Measurements from ENCODE around the gene CADM2.

DNA sequence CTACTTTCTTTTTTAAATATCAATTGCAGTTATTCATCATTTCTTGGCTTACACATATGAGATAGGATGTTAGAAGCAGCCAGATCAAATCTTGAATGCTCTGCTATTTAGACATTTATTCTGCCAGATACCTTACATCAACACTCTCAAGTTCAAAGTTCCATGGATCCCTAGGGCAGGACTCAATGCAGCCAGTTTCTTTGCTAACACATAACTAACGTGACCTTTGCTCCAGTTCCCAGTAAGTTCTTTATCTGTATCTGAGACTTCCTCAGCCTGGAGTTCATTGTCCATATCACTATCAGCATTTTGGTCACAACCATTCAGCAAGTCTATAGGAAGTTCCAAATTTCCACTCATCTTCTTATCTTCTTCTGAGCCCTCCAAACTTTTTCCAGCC, 1092.3 kb downstream of the CADM2 start:
- TF ChIP-seq, protein P1, sequence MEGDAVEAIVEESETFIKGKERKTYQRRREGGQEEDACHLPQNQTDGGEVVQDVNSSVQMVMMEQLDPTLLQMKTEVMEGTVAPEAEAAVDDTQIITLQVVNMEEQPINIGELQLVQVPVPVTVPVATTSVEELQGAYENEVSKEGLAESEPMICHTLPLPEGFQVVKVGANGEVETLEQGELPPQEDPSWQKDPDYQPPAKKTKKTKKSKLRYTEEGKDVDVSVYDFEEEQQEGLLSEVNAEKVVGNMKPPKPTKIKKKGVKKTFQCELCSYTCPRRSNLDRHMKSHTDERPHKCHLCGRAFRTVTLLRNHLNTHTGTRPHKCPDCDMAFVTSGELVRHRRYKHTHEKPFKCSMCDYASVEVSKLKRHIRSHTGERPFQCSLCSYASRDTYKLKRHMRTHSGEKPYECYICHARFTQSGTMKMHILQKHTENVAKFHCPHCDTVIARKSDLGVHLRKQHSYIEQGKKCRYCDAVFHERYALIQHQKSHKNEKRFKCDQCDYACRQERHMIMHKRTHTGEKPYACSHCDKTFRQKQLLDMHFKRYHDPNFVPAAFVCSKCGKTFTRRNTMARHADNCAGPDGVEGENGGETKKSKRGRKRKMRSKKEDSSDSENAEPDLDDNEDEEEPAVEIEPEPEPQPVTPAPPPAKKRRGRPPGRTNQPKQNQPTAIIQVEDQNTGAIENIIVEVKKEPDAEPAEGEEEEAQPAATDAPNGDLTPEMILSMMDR (tag by site-specific recombination; IDR thresholded peaks at IDR 0.05): no peak
- no peak for TF ChIP-seq MEIS1 (CRISPR knock-in tag; IDR thresholded peaks at IDR 0.05; ENCODE audit: borderline replicate concordance)
- TF ChIP-seq MYNN (tag by site-specific recombination; IDR thresholded peaks at IDR 0.05; ENCODE audit: borderline replicate concordance): no peak
- no peak for TF ChIP-seq ZFP41 (tag by site-specific recombination; IDR thresholded peaks at IDR 0.05; ENCODE audit: borderline replicate concordance)
- no peak for TF ChIP-seq SCRT1 (tag by site-specific recombination; IDR thresholded peaks at IDR 0.05; ENCODE audit: borderline replicate concordance)
- TF ChIP-seq ZNF585B (tag by site-specific recombination; IDR thresholded peaks at IDR 0.05): no peak
- TF ChIP-seq, protein P2, sequence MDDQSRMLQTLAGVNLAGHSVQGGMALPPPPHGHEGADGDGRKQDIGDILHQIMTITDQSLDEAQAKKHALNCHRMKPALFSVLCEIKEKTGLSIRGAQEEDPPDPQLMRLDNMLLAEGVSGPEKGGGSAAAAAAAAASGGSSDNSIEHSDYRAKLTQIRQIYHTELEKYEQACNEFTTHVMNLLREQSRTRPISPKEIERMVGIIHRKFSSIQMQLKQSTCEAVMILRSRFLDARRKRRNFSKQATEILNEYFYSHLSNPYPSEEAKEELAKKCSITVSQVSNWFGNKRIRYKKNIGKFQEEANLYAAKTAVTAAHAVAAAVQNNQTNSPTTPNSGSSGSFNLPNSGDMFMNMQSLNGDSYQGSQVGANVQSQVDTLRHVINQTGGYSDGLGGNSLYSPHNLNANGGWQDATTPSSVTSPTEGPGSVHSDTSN (CRISPR knock-in tag; IDR thresholded peaks at IDR 0.05): no peak
- TF ChIP-seq, protein P3, sequence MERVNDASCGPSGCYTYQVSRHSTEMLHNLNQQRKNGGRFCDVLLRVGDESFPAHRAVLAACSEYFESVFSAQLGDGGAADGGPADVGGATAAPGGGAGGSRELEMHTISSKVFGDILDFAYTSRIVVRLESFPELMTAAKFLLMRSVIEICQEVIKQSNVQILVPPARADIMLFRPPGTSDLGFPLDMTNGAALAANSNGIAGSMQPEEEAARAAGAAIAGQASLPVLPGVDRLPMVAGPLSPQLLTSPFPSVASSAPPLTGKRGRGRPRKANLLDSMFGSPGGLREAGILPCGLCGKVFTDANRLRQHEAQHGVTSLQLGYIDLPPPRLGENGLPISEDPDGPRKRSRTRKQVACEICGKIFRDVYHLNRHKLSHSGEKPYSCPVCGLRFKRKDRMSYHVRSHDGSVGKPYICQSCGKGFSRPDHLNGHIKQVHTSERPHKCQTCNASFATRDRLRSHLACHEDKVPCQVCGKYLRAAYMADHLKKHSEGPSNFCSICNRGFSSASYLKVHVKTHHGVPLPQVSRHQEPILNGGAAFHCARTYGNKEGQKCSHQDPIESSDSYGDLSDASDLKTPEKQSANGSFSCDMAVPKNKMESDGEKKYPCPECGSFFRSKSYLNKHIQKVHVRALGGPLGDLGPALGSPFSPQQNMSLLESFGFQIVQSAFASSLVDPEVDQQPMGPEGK (tag by site-specific recombination; IDR thresholded peaks at IDR 0.05): no peak
- no peak for TF ChIP-seq ZBTB17 (tag by site-specific recombination; IDR thresholded peaks at IDR 0.05)
